Renal pelvis (tissue), 4 donors: ENCODE data around the gene PRRX1. TPM values are rescaled to one million over a fixed set of nuclear protein-coding genes. Genes with fewer than 3 reads are reported as not detected.

ENCODE experiments used
- DNase-seq: peaks from one replicate; pipeline ENCODE4 v3.0.0-alpha.2; 2013
- polyA plus RNA-seq, 3 donors: library from polyadenylated mRNA; unstranded; fragments of 120-200 nt; gene quantifications; one replicate each; pipeline ENCODE4 v1.2.1, GENCODE V29; 2013; ENCODE audit not compliant: insufficient read length in 3 of 3

PRRX1 gene
- polyA plus RNA-seq, 3 donors, result 0.96 to 3.4 (median 1.2) TPM

DNA sequence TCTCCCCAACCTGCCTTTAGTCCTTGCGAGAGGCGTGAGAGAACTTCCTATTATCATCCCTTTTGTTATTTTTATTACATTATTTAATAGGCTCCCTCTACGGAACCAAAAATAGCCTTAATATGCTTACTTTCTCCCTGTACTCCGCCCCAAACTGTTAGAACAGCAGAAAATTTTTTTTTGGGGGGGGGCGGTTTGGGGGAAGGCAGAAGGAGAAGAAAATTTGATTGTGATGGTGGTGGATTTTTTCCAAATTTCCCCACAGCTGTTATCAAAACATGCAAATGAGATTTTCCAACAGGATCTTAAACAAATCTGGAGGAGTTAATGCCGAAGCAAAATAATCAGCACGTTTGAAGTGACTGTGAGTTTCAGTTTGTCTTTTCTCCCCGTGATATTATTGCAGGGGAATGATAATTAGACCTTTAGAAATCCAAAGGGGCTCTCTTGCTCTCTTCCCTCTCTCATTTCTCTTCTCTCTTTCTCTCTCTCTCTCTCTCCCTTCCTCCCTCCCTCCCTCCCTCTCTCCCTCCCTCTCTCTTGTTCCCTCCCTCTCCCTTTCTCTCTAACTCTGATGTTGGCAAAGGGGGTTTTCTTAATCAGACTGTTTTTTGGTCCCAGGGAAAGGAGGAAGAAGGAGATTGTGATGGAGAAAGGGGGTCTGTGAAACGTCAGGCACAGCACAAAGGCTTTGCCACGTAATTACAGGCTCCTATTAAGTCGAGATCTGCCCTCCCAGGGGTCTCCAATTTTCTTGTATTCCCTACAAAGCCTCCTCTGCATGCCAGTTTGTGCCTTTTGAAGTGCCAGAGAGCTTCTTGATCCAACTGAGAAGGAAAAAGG is 1.1 kb upstream of the PRRX1 start:
- DNase-seq, result no peak

DNA sequence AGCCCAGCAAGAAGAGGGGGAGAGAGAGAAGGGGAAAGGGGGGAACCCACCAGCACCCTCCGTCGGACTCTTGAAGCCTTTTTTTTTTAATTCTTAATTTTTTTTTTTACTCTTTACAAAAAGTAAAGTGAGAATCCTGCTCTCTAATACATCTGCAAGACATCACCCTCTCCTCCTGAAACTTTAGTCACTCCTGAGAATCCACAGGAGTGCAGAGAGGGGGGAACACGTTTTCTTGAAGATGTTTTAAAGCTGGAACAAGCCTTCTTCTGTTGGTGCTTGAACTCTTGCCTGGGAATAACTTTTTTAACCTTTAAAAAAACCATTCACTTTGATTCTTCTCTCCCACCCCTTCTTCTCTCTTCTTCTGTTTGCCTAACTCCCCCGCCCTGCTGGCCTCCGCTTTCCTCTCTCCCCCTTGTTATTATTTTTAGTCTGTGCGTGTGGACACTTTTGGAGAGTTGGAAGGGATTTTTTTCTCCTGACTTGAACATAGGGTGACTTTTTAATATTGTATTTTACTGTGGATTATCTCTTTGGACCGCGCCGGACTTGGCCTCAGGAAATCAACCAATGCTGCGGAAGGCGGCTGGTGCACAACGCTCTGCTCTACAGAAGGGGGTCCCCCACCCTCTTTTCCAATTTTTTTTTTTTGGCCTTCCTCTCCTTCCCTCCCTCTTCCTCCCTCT is 383 bp upstream of the PRRX1 start:
- DNase-seq, result no peak

DNA sequence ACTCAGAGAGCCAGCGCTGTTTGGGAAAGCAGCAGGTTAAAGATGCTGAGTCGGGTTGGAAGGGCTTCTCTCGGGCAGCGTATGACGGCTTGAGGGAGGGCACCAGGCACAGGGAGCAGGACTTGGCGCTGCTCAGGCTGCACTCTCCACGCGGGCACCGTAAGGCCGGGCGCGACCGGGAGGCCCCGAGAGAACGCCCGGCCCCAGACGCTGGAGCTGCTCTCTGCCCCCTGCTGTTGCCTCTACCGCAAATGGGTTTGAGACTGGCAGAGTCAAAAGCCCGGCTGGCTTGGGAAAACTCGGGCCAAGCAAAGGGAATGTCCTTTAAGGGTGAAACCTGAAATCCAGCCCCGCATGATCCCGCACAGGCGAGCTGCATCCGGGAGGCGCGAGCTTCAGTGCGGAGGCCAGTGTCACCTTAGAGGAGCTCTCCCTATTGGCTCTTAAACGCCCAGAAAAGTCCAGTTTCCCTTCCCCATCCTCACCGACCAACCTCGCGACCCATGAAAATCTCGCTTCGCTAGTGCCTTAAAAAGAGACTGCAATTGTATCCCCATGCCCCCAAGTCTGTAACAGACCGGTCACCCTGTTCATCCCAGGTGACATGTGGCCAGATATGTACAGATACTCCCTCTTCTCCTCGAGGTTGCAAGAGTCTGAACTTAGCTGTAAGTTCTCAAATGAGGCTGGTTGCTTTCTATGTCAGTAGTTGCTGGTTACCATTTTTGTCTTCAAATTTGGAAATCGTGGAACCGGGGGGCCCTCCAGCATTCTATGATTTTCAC is 1.1 kb downstream of the PRRX1 start:
- DNase-seq, result no peak

DNA sequence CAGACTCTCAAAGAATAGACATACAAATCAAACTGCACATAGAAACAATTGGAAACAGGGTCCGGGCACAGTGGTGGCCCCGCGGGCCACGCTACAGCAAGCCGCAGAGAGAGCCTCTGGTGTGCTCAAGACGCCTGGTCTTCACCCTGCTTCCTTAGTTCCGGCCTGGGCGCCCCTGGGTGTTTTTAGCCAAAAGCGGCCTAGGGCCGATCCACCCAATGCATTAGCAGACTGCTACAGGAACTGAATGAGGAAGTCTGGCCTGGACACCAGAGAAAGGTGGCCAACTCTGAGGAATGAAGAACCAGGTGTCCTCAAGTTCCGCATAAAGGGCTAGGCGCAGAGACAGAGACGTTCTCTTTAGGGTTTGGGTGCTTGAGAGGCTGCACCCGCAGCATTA is 1.7 kb downstream of the PRRX1 start:
- DNase-seq, result no peak

DNA sequence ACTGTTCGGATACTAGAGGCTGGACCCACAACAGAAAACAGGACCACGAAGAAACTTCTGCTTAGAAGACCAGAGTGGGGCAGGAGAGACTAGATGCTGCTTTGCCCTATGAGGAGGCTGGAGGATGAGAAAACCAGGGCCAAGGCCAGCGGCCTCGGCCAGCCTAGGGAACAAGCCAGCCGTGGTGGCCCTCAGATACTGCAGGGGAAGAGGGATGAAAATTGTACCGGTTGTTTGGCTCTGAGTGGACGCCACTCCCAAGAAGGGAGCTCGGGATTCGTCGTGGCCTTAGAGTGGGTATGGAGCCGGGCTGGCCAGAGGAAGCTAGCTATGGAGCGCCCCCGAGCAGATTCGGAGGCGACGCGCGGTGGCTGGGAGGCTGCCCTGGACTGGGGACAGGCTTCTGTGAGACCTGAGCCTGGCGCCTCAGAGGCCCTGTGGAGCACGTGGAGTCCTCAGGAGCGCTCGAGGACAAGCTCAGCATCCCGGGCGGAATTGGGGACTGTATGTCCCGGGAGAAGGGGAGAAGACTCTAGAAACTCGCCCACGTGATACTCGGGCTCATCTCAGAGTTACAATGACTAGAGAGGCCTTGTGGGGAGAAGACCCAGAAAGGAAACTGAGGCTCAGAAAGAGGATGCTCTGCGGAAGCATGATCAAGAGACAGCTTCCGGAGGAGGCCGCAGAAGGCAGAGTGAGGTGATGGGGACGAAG is 2.8 kb downstream of the PRRX1 start:
- no peak for DNase-seq

DNA sequence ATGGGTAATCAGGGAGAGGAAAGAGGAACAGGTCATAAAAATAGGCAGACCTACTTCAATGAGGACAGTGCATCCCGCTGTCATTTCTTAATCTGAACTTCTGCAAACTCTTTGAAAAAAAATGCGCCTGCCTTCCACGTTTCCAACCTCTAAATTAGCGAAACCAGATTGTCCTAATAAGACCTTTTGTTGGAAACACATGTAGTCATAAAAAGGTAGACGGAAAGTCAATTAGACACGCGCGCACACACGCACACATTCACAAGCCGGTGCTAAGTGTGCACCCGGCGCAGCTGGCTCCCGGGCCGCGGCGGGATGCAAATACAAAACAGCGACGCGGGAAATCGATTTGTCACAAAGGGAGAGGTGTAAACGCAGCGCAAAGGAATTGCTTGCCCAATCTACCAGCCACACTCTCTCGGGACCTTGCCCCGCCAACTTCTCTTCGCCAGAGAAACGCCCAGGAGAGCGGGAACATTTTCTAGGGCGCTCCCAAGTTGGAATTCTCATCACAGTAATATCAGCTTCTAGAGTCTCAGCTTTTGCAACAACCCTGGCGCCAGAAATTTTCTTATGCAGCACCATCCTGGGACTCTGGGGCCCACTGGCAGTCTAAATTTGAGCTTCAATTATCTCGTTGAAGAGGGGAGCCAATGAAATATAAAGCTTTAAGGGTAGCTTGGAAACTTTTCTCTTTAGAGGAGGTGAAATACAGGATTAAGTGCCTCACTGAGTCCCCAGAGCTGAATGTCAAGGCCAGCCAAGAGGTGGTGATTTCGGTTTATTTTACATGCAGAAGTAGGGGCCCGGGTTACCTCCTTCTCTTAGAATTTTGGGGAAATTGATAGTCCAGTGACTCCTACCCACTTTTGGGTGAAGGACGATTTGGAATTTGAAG is 4.5 kb downstream of the PRRX1 start:
- DNase-seq, result no peak

DNA sequence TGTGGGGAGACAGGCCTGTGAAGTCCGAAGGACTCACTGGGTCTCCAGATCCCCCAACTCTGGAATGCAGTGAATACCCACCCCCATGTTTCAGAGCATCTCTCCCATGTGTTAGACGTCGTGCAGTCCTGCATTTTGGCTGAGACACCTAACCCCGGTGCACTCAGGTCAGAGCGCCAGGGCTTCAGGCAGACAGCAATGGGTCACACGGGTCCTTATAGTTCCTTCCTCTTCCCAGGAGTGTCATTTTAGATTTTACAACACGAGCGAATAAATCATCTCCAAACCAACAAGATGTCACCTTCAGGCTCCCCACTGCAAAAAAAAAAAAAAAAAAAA is 5.1 kb downstream of the PRRX1 start:
- DNase-seq, result no peak

DNA sequence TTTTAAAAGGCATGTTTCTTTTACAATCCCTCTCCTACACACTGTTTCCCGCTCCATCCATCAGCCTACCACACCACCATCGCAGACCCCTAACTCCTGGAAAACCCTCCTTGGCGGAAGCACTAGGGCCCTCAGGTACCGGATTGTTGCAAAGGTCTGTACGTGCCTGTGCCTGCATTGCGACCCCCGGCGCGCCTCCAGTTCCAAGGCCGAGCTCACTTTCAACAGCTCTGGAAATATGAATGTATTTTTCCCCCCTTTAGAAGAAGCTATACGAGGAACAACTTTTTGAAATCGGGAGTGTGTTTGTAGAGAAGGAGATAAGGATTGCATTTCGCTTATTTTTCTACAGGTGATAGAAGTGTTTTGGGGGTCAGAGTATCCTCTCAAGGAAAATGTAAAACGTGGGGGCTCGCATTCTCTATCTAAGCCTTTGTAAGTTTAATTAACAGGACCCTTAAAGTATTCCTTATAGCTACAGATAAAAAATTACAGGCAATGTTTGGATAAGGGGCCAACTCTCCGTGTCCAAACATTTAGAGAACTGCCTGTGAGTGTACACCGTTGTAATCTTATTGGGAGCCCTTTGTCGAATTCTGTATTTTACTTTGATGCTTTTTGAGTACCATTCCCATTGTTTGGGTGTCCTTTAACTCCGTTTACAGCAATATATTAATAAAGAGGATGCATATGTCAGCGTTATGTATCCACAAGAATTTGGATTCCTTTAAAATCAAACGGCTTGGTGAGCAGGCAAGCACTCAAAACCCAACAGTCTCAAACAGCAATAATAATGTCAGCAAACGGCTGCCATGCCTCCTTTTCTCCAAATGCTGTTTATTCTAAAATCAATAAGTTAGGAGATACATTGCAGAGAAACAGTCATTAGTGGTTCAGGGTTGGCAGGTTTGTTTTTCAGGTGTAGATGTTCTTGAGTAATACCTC is 5.9 kb downstream of the PRRX1 start:
- no peak for DNase-seq

DNA sequence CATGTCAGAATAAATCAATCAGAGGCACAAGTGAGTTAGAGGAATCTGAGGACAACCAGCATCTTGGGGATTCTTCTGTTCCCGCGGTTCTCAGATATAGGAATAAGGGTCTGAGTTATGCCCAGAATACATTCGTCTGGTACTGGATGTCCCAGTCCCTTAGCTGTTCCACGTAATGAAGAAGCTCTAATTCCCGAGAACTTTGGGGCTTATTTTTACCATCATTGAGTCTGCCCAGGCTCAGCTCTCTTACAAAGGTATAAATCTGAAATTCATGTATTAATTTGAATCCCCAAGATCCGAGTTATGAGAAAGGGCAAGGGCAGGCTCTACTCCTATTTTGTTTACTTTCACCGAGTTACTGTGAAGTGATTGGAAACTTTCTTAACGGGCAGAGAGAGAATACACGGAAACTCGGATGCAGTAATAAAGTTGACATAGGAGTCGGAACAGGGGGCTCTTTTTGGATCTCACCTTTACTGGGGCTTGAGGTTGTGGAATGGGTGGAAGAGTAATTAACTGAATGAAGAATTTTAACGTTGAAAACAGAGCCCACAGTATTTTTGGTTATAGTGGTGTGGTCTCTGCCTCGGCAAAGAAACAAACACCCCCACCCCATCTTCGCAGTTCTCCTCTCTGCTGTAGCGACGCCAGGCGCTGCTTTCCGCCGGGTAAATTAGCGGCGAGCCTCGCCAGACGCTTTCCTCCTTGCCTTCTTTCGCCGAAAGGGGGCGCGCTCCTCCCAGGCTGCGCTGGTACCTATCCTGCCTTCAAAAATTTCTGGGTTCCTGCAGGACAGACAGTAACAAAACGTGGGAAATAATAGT is 7.1 kb downstream of the PRRX1 start:
- no peak for DNase-seq

DNA sequence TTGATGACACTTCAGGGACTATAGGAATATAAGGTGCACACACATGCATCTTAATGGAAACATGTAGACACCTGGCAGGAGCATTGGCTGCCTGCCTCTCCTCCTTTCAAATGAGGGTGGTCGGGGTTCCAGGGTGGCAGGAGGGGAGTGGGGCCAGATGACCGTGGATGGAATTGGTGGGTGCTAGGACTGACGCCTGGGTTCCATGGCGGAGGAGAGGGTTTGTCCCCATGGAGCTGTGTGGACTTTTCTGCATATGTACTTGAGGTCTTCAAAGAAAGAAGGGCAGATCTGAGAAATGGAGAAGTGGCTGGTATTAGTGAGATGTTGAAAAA is 7.7 kb downstream of the PRRX1 start:
- no peak for DNase-seq

DNA sequence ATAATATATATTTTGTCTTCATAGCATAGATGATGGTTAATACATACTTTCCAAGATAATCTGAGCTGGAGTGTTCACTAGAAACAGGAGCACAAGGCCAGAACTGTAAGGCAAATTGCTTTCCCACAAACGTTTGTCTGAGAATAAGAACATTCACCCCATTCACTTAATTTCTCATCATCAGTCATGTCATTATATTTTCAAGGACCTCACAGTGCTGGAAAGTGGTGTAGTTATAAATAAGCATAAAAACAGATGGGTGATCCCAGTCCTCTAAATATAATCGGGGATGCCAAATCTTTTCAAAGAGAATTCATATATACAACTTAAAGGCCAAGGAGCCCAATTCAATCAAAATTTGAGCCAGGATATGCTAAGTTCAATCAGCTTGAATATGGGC is 8.4 kb downstream of the PRRX1 start:
- DNase-seq, result no peak

DNA sequence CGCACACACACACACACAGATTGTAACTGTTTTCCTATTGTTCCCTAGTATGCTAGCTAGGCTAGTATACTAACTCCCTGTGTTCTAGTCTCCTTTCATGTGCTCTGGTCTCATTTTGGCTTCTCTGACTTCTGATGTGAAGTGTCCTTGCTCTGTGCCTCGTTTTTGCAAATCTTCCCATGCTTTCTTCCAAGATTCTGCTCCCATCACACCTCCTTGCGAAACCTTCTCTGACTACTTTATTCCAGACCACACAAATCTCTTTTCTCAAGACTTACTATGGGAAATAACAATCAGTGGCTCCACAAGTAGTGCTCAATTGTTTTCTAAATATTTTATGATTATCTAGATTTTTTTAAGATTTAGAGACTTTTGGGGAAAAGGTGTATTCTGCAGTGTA is 10.3 kb downstream of the PRRX1 start:
- DNase-seq, result no peak

DNA sequence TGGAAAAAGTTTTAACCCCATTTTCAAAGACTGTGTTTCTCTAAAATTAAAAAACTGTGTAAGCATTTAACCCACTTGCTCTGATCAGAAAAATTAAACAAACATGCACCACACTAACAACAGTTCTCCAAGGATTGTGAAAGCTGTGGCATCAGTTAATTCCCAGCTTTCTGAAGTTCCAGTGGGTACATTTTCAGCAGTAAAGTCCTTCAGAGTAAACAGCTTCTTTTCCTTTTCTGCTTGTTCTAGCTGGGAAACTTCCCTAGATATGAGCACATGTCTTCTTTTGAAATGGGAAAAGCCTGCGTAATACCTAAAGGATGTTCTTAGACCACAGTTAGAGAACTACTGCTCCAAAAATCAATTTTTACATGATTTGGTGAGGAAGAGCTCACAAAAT is 11.1 kb downstream of the PRRX1 start:
- DNase-seq, result no peak

DNA sequence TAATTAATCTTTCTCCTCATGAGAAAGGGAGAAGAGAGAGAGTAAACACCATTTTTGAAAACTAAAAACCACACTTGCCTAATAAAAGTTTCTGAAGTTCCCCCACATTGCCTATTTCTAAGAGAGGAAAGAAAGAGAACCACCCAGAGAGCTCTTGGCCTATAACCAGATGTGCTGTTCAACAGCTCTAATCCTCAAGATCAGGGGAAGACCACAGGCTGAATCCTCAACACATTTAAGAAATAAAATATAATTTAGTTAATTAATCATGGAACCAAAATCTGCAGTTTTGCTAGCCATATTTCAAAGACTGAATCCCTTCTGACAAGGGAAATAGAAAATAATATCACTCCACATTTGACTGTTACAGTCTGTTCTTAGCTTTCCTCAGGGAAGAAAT is 11.9 kb downstream of the PRRX1 start:
- DNase-seq, result no peak

DNA sequence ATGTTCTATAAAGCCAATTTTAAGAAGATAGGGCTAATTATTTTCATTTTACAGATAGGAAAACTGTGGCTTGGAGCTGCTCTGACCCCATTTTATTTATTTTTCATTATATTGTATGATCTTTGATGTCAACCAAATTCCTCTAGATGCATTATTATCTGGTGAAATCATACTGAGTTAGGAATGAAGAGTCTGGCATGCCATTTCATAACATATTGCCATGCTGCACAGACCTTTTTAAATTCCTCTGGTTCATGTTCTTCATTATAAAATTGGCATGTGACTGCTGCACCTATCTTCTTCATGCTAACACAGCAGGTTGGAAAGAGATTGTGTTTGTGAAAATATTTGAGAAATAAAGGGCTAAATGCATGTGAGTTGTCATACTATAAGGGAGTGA is 12.7 kb downstream of the PRRX1 start:
- no peak for DNase-seq

DNA sequence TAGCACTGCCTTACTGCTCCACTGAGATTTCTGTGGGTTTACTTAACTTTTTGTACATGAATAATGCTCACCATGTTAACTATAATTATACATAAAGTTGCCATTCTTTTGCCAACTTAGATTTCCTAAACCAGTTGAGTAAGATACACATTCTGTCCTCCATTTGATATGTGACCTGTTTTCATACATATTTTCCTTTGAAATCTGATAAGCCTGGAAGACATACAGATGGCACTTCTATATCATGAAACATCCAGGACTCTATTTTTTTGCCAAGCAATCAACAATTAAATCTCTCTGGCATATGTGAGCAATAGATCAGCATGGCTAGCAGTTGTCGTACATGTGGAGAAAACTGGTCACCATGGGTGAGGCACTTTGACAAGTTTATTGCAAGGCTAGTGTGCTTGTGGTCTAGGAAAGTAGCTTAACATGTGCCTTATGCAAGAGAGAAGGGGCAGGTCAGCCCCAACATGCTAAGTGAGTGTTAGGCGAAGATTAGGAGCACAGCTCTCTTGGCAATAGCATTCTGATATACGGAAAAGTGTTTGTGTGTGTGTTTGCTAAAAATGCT is 14.2 kb downstream of the PRRX1 start:
- DNase-seq, result no peak

DNA sequence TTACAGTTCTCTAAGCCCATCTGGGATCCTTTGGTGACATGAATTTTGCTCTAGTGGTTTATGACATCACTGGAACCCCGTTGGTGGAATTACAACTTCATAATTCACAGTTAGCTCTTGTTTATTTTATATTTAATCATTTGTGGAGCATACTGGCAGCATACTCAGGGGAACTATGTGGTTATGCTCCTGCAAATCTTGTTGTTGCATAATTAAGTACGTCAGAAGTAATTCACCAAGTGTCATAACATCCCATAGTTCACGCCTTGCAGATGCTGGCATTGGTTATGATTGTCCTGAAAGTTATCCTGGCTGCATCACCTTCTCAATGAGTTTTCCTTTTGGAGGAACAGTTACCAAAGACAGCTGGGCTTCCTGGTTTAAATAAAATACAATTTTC is 16.5 kb downstream of the PRRX1 start:
- no peak for DNase-seq

DNA sequence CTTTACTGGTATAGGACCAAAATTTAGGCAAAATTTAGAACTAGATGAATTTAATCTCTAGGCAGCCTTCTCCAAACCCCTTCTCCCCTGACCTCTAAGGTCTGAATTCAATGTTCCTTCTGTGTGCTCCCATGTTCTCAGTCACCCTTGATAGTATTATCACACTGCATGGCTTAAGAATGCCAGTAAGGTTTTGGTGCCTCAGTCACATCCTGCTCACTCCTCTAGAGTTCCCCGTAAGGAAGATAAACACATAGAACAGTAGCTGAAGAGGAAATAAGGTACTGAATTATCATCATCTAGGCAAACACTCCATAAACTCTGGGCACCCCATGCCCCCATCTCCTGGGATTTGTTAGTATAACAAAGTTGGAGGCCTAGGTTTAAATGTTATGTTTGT is 18.2 kb downstream of the PRRX1 start:
- no peak for DNase-seq

DNA sequence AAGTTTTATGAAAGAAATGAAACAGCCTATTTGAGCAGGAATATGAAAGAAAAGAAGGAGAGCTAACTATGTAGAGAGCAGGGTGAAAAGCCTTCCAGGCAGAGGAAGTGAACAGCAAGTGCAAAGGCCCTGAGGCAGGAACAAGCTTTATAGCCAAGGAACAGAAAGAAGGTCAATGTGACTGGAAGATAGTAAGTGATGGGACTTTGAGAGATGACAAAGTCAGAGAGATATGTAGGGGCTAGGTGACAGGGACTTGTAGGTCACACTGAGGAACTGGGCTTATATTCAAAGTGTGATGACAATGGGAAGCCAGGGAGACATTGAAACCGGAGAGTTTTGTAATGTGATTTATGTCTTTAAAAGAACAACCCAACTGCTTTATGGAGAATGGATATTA is 18.9 kb downstream of the PRRX1 start:
- DNase-seq, result no peak
